HG02610 (cell line): ENCODE results near the gene CRHR2.

ENCODE experiments used
- ATAC-seq: cut with Tn5 transposase; IDR thresholded peaks from one replicate; pipeline ENCODE4 v1.9.1; 2021; ENCODE audit warnings: mild to moderate bottlenecking, moderate library complexity; ENCODE audit not compliant: unreplicated experiment

CRHR2 gene

DNA sequence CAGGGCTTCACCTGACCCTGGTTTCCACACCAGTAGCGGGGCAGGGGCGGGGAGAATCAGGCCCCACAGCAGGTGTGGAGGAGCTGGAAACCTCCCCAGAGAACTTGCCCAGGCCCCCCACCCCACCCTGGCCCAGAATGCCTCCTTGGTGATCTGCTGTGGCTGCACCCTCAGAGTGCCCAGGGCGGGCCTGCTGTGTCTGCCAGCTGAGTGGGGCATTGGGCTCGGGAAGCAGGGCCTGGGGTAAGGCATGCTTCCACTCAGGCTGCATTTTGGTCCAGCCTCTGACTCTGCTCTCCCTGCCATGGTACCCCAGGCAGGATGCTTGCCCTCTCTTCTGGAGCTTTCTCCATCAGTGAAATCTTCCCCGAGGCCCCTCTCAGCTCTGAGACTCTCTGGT lies 1.1 kb upstream of the CRHR2 start:
- no peak for ATAC-seq

DNA sequence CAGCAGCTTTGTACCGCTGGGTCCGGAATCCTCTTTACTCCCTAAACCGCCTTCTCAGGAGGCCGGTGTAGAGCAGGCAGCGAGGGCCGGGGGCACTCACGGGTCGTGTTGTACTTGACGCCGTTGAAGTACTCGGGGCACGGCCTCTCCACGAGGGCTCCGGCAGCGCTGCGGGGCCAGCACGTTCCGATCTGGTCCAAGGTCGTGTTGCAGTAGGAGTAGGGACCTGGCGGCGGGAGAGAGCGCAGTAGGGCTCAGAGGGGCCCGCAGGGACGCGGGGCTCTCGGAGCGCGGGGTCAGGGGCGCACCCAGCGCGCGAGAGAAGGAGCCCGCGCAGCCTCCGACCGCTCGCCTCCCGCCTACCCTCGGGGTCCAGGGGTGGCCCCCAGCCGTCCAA lies 443 bp downstream of the CRHR2 start:
- ATAC-seq, result no peak

DNA sequence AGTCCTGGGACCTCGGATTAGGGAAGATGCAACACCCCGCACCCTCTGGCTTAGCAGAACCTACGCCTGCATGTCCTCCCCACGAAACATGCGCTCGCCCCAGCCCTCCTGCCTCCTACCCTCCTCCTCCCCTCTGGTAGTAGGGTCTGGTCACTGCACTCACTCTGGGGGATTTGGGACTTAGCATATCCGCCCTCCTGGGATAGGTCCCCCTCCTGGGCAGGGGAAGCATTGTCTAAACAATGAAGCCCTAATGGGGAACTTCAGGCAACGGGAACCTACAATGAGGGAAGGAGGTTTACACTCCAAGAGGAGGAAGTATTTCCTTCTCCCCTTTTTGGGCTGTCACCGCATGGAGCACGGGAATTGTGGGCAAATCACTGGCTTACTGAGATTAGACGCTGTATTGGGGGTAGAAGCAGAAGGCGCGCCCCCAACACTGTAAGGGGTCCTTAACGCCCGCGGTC lies 892 bp downstream of the CRHR2 start:
- no peak for ATAC-seq

GRCh38 chr7:30679664-30680063 lies 2.6 kb downstream of the CRHR2 start:
- no peak for ATAC-seq

GRCh38 chr7:30678805-30679204 lies 3.5 kb downstream of the CRHR2 start:
- no peak for ATAC-seq

- ATAC-seq, result no peak
Measured at GRCh38 chr7:30674876-30675275, 7.4 kb downstream of the CRHR2 start.

- ATAC-seq, result no peak
Measured at GRCh38 chr7:30674420-30674819, 7.8 kb downstream of the CRHR2 start.

DNA sequence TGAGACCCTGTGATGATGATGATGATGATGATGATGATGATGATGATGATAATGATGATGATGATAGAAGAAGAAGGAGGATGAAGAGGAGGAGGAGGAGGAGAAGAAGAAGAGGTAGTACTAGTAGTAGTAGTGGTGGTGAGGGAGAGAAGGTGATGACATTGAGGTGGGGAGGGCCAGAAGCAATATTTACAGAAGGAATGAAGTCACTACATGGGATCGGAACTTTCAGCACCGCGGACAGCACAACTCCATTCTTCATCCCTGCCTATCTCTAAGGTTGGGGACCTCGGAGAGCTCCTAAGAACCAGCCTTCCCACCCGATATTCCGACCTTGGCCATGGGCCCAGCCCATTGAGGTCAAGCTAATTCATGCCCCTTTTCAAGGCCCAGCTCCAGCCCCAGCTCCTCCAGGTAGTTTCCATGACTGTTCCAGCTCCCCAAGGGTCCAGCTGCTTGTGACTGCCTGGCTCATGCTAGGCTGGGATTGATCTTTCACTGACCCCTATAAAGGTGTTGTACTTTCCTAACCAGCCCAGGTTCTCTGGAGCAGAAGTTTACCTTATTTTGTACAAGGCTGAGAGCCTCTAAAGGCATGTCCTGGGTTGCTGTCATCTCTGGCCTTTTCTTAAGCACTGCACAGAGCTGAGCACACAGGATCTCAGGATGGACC lies 10.3 kb downstream of the CRHR2 start:
- ATAC-seq, result no peak

DNA sequence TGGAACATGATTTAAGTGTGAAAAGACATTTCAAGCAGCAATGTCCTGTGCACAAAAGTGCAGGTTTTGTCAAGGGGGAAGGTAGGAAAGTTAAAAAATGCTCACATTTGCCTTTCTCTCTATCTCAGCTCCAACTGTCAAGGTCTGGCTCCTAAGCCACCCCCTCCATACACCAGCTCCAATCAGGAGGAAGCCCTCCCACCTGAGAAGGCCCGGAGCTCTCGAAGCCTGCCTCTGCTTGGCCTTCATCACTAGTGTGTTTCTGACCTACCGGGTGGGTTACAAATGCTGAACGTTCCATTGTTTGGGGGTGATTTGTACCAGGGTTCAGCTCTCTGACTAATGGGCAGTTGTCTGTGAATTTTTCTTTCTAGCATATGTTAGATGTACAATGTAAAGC lies 14.2 kb downstream of the CRHR2 start:
- no peak for ATAC-seq

GRCh38 chr7:30667172-30667571 lies 15.1 kb downstream of the CRHR2 start:
- ATAC-seq, result no peak

DNA sequence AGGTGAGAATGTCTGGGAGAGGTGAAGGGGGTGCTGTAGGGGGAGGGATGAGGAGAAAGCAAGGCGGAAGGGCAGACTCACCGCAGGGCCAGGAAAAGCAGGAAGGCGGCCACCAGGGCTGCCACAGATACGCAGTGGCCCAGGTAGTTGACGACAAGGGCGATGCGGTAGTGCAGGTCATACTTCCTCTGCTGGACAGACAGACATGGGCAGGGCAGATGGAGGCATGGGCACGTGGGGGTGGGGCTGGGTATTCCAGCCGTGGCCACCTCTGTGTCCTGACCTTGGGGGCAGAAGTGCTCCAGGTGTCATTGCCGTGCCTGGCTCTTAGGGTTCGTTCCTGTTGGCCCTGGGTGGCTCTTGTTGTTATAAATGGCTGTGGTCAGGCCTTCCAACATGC lies 16.8 kb downstream of the CRHR2 start:
- no peak for ATAC-seq

DNA sequence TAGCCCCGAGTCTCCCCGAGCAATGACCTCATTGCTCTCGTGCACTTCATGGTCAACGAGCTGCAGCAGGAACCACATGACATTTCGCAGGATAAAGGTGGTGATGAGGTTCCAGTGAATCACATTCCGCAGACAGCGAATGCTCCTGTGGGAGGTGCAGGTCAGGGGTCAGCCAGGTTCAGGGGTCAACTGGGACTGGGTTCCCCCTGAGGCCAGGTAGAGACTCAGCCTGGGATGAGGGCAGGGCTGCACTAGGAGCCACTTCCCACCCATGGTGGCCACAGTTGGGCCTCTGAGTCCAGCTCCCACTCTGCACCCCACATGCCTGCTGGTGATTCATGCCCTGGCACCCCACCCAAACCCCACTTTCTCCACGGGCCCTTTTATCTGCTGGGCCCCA lies 17.2 kb downstream of the CRHR2 start:
- ATAC-seq, result no peak

DNA sequence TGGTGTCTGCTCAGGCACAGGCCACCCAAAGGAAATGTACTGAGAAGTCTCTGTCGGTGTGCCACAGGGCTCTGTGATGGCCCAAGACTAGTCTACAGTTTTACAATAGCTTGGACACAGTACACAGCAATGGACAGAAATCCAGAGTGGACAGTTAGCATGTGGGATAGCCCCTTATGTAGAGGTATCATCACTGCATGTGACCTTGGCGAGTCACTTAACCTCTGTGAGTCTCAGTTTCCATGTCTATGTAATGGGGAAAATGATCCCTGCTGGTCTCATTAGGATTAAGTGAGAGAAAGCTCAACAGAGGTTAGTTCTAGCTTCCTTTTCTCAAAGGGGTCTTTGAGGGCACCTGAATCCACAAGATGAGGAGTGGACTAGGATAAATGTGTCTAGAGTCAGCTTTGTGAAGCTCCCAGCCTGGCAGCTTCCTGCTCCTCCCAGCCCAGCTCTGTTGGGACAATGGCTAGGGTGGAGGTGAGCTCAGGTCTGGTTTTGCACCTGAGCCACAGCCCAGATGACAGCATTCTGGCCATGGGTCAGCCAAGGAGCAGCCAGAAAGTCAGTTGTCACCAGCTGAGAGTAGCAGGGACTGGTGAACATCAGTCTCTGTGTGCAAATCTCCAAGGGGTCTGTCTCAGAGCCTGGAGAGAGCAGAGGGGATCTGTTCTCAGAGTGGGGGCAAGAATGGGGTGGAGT lies 17.9 kb downstream of the CRHR2 start:
- no peak for ATAC-seq

DNA sequence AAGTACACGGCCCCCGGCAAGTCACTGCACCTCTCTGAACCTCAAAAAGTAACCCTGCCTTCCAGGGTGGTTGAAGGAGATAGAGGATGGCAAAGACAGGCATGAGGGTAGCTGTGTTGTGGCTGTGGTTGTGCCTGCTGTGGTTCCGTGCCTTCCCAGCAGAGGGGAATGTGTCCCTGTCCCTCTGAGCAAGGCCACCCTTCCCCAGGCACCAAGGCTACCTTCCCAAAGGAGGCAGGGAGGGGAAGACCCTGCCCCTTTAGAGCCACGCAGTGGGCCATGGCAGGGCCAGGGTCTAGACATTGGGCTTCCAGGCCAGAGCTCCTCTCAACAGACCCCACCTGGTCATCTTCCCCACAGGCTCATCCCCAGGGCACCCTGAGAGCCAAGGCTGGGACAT lies 18.8 kb downstream of the CRHR2 start:
- ATAC-seq, result no peak

DNA sequence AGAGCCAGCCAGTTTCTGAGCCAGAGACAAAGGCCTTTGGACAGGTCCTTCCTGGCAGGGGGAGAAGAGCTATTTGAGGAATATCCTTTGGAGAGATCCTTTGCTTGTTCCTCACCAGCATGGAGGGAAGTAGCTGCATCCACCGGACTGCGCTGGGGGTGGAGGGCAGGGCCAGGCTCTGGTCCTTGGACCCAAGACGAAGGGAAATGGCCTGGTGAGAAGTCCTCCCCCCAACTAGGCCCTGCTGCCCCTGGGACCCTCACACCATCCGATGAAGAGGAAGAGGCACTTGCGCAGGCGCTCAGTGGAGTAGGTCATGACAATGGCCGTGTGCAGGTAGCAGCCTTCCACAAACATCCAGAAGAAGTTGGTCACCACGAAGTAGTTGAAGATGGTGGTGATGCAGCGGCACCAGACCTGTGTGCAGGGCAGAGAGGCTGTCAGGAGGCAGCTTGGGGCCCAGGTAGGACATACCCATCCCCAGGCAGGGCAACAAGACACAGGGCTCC lies 19.8 kb downstream of the CRHR2 start:
- ATAC-seq, result no peak

DNA sequence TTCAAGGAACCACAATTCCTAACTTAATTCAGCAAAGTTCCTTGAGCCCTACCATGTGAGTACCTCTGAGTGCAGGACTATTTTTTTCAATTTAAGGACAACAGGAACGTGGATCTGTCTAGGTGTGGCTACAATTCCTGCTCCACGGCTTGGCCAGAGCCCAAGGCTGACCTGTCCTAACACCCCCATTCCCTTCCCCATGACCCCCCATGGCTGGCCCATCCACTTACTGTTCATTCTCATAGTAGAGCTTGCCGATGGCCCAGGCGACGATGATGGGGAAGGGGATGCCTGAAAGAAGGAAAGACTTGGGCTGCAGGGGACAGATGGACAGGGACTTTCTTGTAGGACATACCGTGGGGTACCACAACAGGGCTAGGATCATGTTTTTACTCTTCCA lies 20.3 kb downstream of the CRHR2 start:
- ATAC-seq, result no peak

DNA sequence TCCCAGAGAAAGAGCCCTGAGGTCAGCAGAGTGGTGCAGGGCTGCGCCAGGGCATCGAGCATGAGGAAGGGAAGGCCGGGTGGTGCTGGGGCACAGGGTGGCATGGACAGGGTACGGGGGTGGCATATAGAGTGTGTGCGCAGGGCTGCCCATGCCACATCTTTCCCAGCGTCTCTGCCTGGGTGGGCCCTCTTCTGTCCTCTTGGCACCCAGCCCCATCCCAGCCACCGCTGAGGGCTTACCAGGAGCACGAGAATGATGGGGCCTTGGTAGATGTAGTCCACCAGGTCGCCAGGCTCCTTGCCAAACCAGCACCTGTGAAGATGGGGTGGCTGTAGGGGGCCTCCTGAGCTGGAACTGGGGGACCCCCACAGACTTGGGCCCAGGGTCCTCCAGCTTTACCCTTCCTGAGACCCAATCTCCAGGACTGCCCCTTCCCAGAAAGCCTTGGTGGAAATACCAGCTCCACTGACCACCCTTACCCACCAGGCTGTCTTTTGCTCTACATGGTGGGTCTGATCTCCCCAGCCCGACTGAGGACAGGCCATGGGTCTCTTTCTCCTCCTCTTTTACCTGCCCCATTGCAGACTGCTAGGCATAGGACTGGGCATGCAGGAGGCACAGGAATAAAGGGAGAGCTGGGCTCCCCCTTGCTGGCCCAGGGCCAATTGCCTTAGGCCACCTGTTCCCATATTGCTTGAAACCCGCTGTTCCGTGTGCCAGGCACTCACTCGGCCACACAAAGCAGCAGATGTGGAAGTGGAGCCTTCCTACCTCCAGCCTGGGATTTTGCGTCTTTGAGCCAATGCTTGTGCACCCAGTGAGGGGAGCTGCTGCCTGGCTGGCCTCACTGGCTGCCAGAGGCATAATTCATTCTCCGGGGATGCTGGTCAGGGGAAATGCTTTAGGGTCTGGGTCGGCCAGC lies 21.7 kb downstream of the CRHR2 start:
- no peak for ATAC-seq

GRCh38 chr7:30659312-30659711 lies 22.9 kb downstream of the CRHR2 start:
- no peak for ATAC-seq

DNA sequence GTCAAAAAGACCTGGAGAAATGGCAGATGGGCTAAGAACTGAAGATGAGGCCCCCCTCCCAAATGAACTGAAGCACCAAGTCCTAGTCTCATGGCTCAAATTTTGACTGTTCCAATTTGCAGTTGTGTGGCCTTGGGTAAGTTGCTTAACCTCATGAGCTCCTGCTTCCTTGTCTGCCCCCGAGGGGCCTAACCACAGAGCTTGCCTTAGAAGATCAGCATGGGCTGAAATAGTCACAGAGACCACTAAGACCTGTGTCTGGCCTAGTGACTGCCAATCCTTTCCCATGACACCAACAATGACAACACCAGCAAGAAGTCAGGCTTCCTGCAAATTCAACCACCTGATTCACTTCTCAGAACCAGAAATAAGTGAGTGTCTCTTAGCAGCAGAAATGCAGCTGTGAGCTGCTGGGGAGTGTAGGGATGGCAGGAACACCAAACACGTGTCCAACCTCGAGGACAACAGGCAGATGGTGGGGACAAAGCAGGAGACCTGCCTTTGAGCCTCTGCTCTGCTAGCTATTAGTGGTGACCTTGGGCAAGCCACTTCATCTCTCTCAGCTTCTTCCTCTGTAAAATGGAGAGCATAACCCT lies 23.7 kb downstream of the CRHR2 start:
- ATAC-seq, result no peak

DNA sequence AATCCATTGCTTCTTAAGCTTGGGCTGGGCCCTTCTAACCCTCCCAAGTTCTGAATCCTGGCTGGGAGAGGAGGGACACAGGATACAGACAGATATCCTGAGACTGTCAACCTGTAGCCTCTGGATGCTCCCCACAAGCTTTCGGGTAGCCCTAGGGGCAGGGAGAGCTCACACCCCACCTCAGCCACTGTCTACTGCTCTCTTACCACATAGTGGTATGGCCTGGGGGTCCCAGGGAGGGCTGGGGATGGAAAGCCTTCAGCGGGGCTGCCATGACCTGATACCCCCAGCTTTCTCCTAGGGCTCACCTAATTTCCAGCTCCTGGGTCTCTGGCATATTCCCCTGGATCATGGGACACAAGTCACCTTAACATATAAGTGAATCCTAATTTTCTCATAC lies 25.1 kb downstream of the CRHR2 start:
- ATAC-seq, result no peak
